ENCODE measurements around the gene PSD4.

The PSD4 gene

GRCh38 chr2:113184531-113185230, 10.9 kb downstream of the PSD4 start:
- DNase-seq (ENCODE audit: low spot score): no peak

DNA sequence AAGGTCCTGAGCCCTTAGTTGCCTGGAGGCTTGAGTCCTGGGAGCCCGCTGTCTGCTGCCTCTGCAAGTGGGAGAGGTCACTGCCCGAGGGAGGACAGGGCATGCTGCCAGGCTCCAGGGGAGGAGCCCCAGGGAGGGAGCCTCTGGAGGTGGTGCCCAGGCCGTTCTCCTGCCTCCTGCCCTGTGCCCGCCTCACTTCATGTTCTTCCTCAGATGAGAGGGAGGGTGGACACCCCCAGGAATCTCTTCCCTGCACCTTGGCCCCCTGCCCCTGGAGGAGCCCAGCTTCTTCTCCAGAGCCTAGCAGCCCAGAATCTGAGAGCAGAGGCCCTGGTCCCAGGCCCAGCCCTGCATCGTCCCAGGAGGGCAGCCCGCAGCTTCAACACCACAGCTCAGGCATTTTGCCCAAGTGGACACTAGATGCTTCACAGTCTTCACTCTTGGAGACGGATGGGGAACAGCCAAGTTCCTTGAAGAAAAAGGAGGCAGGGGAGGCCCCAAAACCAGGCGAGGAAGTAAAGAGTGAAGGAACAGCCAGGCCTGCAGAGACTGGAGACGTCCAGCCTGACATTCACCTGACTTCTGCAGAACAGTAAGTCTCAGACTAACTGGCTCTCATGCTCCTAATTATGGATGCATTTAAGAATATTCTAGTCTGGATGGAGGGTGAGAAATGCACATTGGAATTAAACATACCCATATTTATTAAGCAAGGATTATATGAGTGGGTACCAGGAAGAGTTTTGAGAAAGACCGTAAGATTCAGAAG, 12.1 kb downstream of the PSD4 start:
- DNase-seq (ENCODE audit: low spot score): no peak

GRCh38 chr2:113186433-113186796, 12.6 kb downstream of the PSD4 start:
- no peak for DNase-seq (ENCODE audit: low spot score)

GRCh38 chr2:113187771-113188170, 14.0 kb downstream of the PSD4 start:
- DNase-seq (ENCODE audit: low spot score): no peak

DNA sequence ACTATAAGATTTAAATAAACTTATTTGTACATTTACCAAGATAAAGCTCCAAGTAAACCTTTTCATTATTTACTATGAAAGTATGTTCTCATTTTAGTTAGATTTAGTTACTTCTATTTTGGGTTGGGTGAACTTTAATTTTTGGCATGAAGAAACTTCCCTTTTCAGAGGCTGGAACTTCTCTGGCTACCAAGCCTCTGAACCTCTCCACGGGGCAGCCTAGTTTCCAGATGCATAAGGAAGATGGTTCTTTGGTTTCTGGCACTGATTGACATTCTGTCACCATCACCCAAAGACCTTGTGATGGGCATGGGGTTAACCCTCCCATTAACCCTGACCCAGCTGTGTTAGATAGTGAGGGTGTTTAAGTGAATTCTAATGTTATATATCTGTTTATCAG, 17.1 kb downstream of the PSD4 start:
- no peak for DNase-seq (ENCODE audit: low spot score)

DNA sequence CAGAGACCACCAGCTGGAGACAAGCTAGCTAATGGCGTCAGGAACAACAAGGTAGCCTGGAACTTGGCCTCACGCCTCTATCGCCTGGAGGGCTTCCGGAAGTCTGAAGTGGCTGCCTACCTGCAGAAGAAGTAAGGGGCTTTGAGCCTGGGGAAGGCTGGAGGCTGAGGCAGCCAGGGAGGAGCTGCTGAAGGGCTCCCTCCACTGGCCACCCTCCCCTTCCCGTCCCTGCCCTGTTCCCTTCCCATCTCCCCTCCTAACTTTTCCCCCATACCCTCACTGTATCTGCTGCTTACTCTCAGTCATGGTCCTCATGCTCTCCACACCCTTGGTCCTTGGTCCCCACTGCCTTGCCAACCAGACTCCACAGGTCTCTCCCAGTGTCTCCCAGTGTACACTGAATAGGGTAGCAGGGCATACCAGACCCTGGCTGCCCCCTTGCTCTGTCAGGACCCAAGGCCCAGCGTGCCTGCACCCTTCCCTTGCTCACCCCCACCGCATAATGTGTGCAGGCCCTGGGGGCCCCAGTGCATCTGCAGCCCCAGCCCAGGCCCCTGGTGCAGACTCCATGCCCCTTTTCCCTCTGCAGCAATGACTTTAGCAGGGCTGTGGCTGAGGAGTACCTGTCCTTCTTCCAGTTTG, 18.8 kb downstream of the PSD4 start:
- no peak for DNase-seq (ENCODE audit: low spot score)

DNA sequence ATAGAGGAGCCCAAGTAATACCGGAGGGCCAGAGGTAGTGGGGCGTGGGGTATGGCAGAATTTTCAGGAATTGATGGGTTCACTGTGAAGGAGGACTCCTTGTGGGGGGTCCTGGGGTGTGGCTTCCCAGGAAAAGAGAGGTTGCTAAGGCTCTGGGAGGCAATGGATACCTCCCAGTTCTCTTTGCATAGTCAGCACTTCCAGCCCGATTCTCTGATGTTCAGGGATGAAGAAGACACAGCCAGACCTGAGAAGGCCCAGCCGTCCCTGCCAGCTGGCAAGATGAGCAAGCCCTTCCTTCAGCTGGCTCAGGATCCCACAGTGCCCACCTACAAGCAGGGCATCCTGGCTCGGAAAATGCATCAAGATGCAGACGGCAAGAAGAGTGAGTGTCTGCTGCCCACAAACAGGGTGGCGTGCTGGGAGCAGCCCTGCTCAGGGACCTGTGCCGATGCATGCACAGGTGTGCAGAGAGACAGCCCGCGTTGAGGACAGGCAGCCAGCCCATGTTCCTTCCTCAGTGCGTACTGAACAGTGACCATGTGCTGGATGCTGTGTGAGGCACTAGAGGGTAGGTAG, 22.2 kb downstream of the PSD4 start:
- no peak for DNase-seq (ENCODE audit: low spot score)

DNA sequence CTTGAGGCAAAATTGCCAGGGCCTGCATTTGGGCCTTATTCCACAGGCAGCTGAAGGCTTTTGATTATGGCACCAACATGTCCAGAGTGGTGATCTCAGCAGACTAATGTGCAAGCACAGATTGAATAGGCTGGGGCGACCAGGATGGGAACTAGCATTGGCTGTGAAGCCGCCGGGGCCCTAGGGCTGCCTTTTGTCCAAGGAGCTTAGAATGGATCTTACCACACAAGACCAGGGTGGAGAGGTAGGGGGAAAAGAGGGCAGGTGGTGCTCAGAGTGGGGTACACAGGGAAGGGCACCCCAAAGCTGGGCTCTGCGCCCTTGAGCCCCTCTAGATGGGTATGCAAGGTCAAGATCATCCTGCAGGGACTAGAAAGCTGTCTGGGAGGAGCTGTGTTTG, 23.1 kb downstream of the PSD4 start:
- no peak for DNase-seq (ENCODE audit: low spot score)

GRCh38 chr2:113197347-113198047, 23.7 kb downstream of the PSD4 start:
- no peak for DNase-seq (ENCODE audit: low spot score)

GRCh38 chr2:113198048-113198789, 24.4 kb downstream of the PSD4 start:
- no peak for DNase-seq (ENCODE audit: low spot score)

- peak; percentile 96 for DNase-seq (ENCODE audit: low spot score)
These were observed 25.2 kb downstream of the PSD4 start for GRCh38 chr2:113198790-113199612.

DNA sequence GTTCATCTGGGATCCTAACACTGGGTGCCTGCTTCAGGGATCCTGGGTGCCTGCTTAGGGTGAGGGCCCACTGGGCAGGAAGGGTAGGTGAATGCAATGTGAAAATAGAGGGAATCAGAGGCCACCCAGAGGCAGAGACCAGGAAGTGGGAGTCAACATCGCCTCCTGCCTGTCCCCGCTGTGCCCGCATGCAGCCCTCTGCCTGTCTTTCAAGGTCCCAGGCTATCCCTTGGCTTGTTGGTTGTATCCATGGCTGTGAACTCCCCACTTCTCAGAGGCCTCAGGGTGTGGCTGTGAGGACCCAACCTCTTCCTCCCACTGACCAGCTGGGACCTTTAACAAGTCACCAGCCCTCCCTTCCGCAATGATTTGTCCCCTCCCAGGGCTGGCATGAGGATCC, 26.5 kb downstream of the PSD4 start:
- DNase-seq (ENCODE audit: low spot score): no peak

DNA sequence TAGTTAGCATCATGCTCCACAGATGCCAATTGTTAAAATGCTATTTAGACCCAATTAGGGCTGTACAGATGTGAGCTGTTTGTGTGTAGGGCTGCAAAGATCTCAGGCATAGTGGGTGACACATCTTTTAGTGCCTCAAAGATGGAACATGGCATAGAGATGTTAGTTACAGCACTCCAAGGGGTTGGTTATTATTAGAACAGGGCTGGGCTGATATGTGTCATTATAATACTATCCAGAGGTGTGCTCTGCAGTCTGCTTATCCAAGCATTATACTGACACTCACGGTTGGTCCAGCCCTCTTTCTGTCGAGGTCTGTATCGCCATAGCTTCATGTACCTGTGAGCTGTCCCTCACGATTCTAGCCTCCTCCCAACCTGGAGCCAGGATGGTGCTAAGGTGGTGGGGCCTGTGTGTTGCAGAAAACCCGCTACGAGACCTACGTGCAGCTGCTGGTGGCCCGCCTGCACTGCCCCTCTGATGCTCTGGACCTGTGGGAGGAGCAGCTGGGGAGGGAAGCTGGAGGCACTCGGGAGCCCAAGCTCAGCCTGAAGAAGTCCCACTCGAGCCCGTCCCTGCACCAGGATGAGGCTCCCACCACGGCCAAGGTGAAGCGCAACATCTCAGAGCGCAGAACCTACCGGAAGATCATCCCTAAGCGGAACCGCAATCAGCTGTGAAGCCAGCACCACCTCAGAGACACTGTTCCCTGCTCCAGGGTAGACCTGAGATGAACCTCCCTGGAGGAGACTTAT, 27.1 kb downstream of the PSD4 start:
- no peak for DNase-seq (ENCODE audit: low spot score)

GRCh38 chr2:113201496-113202304, 27.9 kb downstream of the PSD4 start:
- DNase-seq (ENCODE audit: low spot score): peak; percentile 64

DNA sequence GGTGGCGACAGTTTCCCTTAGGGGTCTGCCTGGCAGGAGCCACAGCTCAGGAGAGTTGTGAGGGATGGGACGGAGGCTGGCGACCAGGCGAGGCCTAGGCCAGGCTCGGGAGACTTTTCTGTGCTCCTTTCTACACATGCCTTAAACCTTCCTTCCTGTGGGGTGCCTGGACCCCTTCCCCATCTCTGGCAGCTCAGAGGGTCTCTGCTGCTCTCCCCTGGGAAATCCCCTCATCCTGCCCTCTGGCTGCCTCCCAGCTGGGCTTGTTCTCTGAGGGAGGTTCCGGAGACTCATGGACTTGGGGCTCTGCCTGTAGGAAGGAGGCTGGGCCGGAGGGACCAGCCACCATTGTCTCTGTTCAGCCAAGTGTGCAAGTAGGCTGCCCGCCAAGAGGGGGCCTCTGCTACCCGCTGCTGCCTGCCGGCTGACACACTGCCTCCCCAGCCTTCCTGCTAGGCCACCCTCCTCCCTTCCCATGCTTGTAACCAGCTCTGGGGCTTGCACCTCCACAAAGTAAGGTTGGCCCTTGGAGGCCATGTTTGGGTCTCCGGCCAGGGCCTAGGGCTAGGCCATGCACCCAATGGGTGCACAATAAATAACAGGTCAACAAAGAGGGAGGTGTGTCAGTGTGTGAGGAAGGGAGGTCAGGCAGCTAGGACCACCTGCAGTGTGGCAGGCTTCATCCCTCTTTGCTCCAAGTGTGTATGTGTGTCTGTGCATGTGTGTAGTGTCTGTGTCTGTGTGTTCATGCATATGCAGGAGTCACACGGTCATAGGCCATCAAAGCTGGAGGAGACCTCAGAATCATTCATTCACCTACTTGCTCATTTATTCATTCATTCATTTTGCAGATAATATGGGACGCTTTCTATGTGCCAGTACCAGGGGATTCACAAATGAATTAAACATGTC, 28.8 kb downstream of the PSD4 start:
- no peak for DNase-seq (ENCODE audit: low spot score)

GRCh38 chr2:113203217-113203530, 29.4 kb downstream of the PSD4 start:
- no peak for DNase-seq (ENCODE audit: low spot score)

GRCh38 chr2:113203901-113204519, 30.2 kb downstream of the PSD4 start:
- DNase-seq (ENCODE audit: low spot score): peak; percentile 87

GRCh38 chr2:113206251-113206650, 32.5 kb downstream of the PSD4 start:
- no peak for DNase-seq (ENCODE audit: low spot score)
